Measurements from ENCODE around the gene NR1I2.

Gene NR1I2

DNA sequence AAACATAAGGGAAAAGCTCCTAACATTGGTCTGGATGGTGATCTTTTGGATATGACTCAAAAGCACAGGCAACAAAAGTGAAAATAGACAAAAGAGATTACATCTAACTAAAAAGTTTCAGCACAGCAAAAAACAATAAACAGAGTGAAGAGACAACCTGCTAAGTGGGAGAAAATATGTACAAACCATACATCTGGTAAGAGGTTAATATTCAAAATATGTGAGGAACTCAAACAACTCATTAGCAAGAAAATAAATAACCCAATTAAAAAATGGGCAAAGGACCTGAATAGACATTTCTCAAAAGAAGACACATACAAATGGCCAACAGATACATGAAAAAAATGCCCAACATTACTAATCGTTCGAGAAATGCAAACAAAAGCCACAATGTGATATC, 19.0 kb upstream of the NR1I2 start:
- no peaks in the 10 kb centered on the region for H3K9me3 ChIP-seq (ENCODE audit: insufficient read depth, low read depth, low read length)
- no peaks in the 10 kb centered on the region for H3K36me3 ChIP-seq (ENCODE audit: insufficient read depth, low read depth, low read length)
- H3K4me1 ChIP-seq (ENCODE audit: insufficient read depth, low read length): no peaks in the 10 kb centered on the region
- no peaks in the 10 kb centered on the region for H3K27me3 ChIP-seq (ENCODE audit: insufficient read depth, low read length)
- H3K4me3 ChIP-seq (ENCODE audit: low read length): no peak overlapping the region
- no peak overlapping the region for H3K9ac ChIP-seq (ENCODE audit: low read depth, low read length)
- no peak overlapping the region for H3K27ac ChIP-seq (ENCODE audit: low read length)

- no peaks in the 10 kb centered on the region for H3K36me3 ChIP-seq (ENCODE audit: insufficient read depth, low read depth, low read length)
- H3K4me3 ChIP-seq (ENCODE audit: low read length): no peak overlapping the region
- no peaks in the 10 kb centered on the region for H3K27me3 ChIP-seq (ENCODE audit: insufficient read depth, low read length)
- H3K4me1 ChIP-seq (ENCODE audit: insufficient read depth, low read length): no peaks in the 10 kb centered on the region
- no peak overlapping the region for H3K9ac ChIP-seq (ENCODE audit: low read depth, low read length)
- H3K27ac ChIP-seq (ENCODE audit: low read length): no peak overlapping the region
- H3K9me3 ChIP-seq (ENCODE audit: insufficient read depth, low read depth, low read length): no peaks in the 10 kb centered on the region; the same call in 1 of the 2 replicates
Measured at GRCh38 chr3:119763466-119763865, 18.4 kb upstream of the NR1I2 start.

DNA sequence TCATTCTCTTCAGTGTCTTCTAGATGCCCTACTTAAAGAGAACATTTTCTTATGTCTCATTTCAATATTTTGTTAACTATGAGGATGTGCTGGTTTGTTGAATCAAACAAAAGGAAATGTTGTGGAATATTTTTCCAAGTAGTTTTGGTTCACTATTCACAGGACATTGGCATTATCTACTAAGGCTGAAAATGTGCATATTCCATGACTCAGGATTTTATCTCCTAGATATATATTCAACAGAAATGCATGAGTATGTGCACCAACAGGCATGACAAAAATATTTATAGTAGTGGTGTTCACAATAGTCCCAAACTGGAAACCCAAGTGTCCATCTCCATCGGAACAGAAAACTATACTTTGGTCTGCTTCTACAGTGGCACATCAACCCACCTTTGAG, 16.7 kb upstream of the NR1I2 start:
- no peak overlapping the region for H3K27ac ChIP-seq (ENCODE audit: low read length)
- no peaks in the 10 kb centered on the region; the same call in 1 of the 2 replicates for H3K9me3 ChIP-seq (ENCODE audit: insufficient read depth, low read depth, low read length)
- H3K4me1 ChIP-seq (ENCODE audit: insufficient read depth, low read length): no peaks in the 10 kb centered on the region
- no peak overlapping the region for H3K9ac ChIP-seq (ENCODE audit: low read depth, low read length)
- no peaks in the 10 kb centered on the region for H3K27me3 ChIP-seq (ENCODE audit: insufficient read depth, low read length)
- H3K4me3 ChIP-seq (ENCODE audit: low read length): no peak overlapping the region
- H3K36me3 ChIP-seq (ENCODE audit: insufficient read depth, low read depth, low read length): no peaks in the 10 kb centered on the region

GRCh38 chr3:119767936-119768601, 13.8 kb upstream of the NR1I2 start:
- Histone ChIP-seq H3K36me3 (ENCODE audit: insufficient read depth, low read depth, low read length) (no peaks in the 10 kb centered on the region), H3K9ac (ENCODE audit: low read depth, low read length) (no peak overlapping the region), H3K4me3 (ENCODE audit: low read length) (no peak overlapping the region), H3K9me3 (ENCODE audit: insufficient read depth, low read depth, low read length) (no peaks in the 10 kb centered on the region; the same call in 1 of the 2 replicates), H3K27me3 (ENCODE audit: insufficient read depth, low read length) (no peaks in the 10 kb centered on the region), H3K27ac (ENCODE audit: low read length) (no peak overlapping the region), H3K4me1 (ENCODE audit: insufficient read depth, low read length) (no peaks in the 10 kb centered on the region)

- no peaks in the 10 kb centered on the region for H3K4me1 ChIP-seq (ENCODE audit: insufficient read depth, low read length)
- no peaks in the 10 kb centered on the region for H3K36me3 ChIP-seq (ENCODE audit: insufficient read depth, low read depth, low read length)
- H3K9me3 ChIP-seq (ENCODE audit: insufficient read depth, low read depth, low read length): no peaks in the 10 kb centered on the region; the same call in 1 of the 2 replicates
- H3K27ac ChIP-seq (ENCODE audit: low read length): no peak overlapping the region
- H3K4me3 ChIP-seq (ENCODE audit: low read length): no peak overlapping the region
- no peaks in the 10 kb centered on the region for H3K27me3 ChIP-seq (ENCODE audit: insufficient read depth, low read length)
- no peak overlapping the region for H3K9ac ChIP-seq (ENCODE audit: low read depth, low read length)
Measured at GRCh38 chr3:119768668-119769393, 13.1 kb upstream of the NR1I2 start.

GRCh38 chr3:119769394-119770149, 12.3 kb upstream of the NR1I2 start:
- Histone ChIP-seq H3K9ac (ENCODE audit: low read depth, low read length) (no peak overlapping the region), H3K4me3 (ENCODE audit: low read length) (no peak overlapping the region), H3K27me3 (ENCODE audit: insufficient read depth, low read length) (no peaks in the 10 kb centered on the region), H3K9me3 (ENCODE audit: insufficient read depth, low read depth, low read length) (no peaks in the 10 kb centered on the region; the same call in 1 of the 2 replicates), H3K4me1 (ENCODE audit: insufficient read depth, low read length) (no peaks in the 10 kb centered on the region), H3K27ac (ENCODE audit: low read length) (no peak overlapping the region), H3K36me3 (ENCODE audit: insufficient read depth, low read depth, low read length) (no peaks in the 10 kb centered on the region)

- no peaks in the 10 kb centered on the region; the same call in 1 of the 2 replicates for H3K9me3 ChIP-seq (ENCODE audit: insufficient read depth, low read depth, low read length)
- no peak overlapping the region for H3K4me3 ChIP-seq (ENCODE audit: low read length)
- H3K4me1 ChIP-seq (ENCODE audit: insufficient read depth, low read length): no peaks in the 10 kb centered on the region
- no peaks in the 10 kb centered on the region for H3K36me3 ChIP-seq (ENCODE audit: insufficient read depth, low read depth, low read length)
- no peak overlapping the region for H3K27ac ChIP-seq (ENCODE audit: low read length)
- H3K27me3 ChIP-seq (ENCODE audit: insufficient read depth, low read length): no peaks in the 10 kb centered on the region
- no peak overlapping the region for H3K9ac ChIP-seq (ENCODE audit: low read depth, low read length)
Measured at GRCh38 chr3:119774444-119774843, 7.5 kb upstream of the NR1I2 start.

- Histone ChIP-seq H3K9me3 (ENCODE audit: insufficient read depth, low read depth, low read length) (no peaks in the 10 kb centered on the region; the same call in 1 of the 2 replicates), H3K9ac (ENCODE audit: low read depth, low read length) (no peak overlapping the region), H3K27ac (ENCODE audit: low read length) (no peak overlapping the region), H3K27me3 (ENCODE audit: insufficient read depth, low read length) (no peaks in the 10 kb centered on the region), H3K4me3 (ENCODE audit: low read length) (no peak overlapping the region), H3K4me1 (ENCODE audit: insufficient read depth, low read length) (no peaks in the 10 kb centered on the region), H3K36me3 (ENCODE audit: insufficient read depth, low read depth, low read length) (no peaks in the 10 kb centered on the region)
Measured at GRCh38 chr3:119776304-119776703, 5.6 kb upstream of the NR1I2 start.

- Histone ChIP-seq H3K4me3 (ENCODE audit: low read length) (no peak overlapping the region), H3K9me3 (ENCODE audit: insufficient read depth, low read depth, low read length) (no peaks in the 10 kb centered on the region; the same call in 1 of the 2 replicates), H3K4me1 (ENCODE audit: insufficient read depth, low read length) (no peaks in the 10 kb centered on the region), H3K27ac (ENCODE audit: low read length) (no peak overlapping the region), H3K27me3 (ENCODE audit: insufficient read depth, low read length) (no peaks in the 10 kb centered on the region), H3K36me3 (ENCODE audit: insufficient read depth, low read depth, low read length) (no peaks in the 10 kb centered on the region), H3K9ac (ENCODE audit: low read depth, low read length) (no peak overlapping the region)
Measured at GRCh38 chr3:119778176-119778575, 3.7 kb upstream of the NR1I2 start.

- no peak overlapping the region for H3K9ac ChIP-seq (ENCODE audit: low read depth, low read length)
- H3K27me3 ChIP-seq (ENCODE audit: insufficient read depth, low read length): no peaks in the 10 kb centered on the region
- no peak overlapping the region for H3K4me3 ChIP-seq (ENCODE audit: low read length)
- H3K36me3 ChIP-seq (ENCODE audit: insufficient read depth, low read depth, low read length): no peaks in the 10 kb centered on the region
- H3K9me3 ChIP-seq (ENCODE audit: insufficient read depth, low read depth, low read length): no peaks in the 10 kb centered on the region; the same call in 1 of the 2 replicates
- H3K4me1 ChIP-seq (ENCODE audit: insufficient read depth, low read length): no peaks in the 10 kb centered on the region
- H3K27ac ChIP-seq (ENCODE audit: low read length): no peak overlapping the region
Measured at GRCh38 chr3:119778811-119779210, 3.1 kb upstream of the NR1I2 start.

- H3K4me1 ChIP-seq (ENCODE audit: insufficient read depth, low read length): no peaks in the 10 kb centered on the region
- H3K9me3 ChIP-seq (ENCODE audit: insufficient read depth, low read depth, low read length): no peaks in the 10 kb centered on the region; the same call in 1 of the 2 replicates
- H3K36me3 ChIP-seq (ENCODE audit: insufficient read depth, low read depth, low read length): no peaks in the 10 kb centered on the region
- no peak overlapping the region for H3K9ac ChIP-seq (ENCODE audit: low read depth, low read length)
- no peaks in the 10 kb centered on the region for H3K27me3 ChIP-seq (ENCODE audit: insufficient read depth, low read length)
- H3K27ac ChIP-seq (ENCODE audit: low read length): no peak overlapping the region
- H3K4me3 ChIP-seq (ENCODE audit: low read length): no peak overlapping the region
Measured at GRCh38 chr3:119779731-119780383, 2.0 kb upstream of the NR1I2 start.

Measured in iPS-20b (cell line).